Caco-2 (cell line): ENCODE data around the gene KCNJ8. TPM values are rescaled to one million over a fixed set of nuclear protein-coding genes. Genes with fewer than 3 reads are reported as not detected.

ENCODE experiments used
- BruUV-seq: library from RNA; stranded (reverse); fragments of 400-500 nt; replicated peaks from 2 replicates; lab custom pipeline; 2021; lab: Mats Ljungman, UMichigan
- CTCF ChIA-PET: fragments of 300-600 bp; sonication (Branson Sonifier 250); formaldehyde crosslinking; loops from one replicate; lab custom pipeline; 2022; ENCODE audit warnings: antibody characterized with exemption; lab: Charles Lee
- POLR2A ChIA-PET: fragments of 300-600 bp; sonication (Branson Sonifier 250); formaldehyde crosslinking; loops from one replicate; lab custom pipeline; 2022; ENCODE audit warnings: antibody characterized with exemption; lab: Charles Lee
- DNase-seq, 2 experiments: peaks; one replicate each; pipeline versions ENCODE4 v3.0.0 to v3.0.0-alpha.2; 2020 to 2022
- H3K27me3 ChIP-seq: replicated peaks from 2 replicates; pipeline ENCODE4 v1.6.0; 2011; ENCODE audit warnings: low read length; ENCODE audit not compliant: control insufficient read depth, insufficient read depth
- H3K36me3 ChIP-seq: 2 replicates; pipeline ENCODE4 v1.5.1; 2011; ENCODE audit warnings: low read length; ENCODE audit not compliant: control insufficient read depth, insufficient read depth
- H3K4me1 ChIP-seq: fragments of 250-450 bp; sonication (Bioruptor Pico); 2 replicates; pipeline ENCODE4 v1.5.1; 2020; ENCODE audit warnings: mild to moderate bottlenecking
- H3K4me3 ChIP-seq: 2 replicates; pipeline ENCODE4 v1.5.1; 2011; ENCODE audit warnings: low read depth, mild to moderate bottlenecking, control low read depth, low read length
- H3K9me3 ChIP-seq: fragments of 250-450 bp; sonication (Bioruptor Pico); 2 replicates; pipeline ENCODE4 v1.5.1; 2020; ENCODE audit warnings: mild to moderate bottlenecking, moderate library complexity
- H3K27ac Mint-ChIP-seq: one replicate; pipeline ENCODE4 v1.8.0; 2022; ENCODE audit warnings: mixed read lengths; ENCODE audit not compliant: unreplicated experiment
- H3K27me3 Mint-ChIP-seq: one replicate; pipeline ENCODE4 v1.8.0; 2022; ENCODE audit warnings: mixed read lengths; ENCODE audit not compliant: insufficient read depth, unreplicated experiment
- H3K36me3 Mint-ChIP-seq: one replicate; pipeline ENCODE4 v1.8.0; 2022; ENCODE audit warnings: mild to moderate bottlenecking, mixed read lengths; ENCODE audit not compliant: insufficient read depth, unreplicated experiment
- H3K4me1 Mint-ChIP-seq: one replicate; pipeline ENCODE4 v1.8.0; 2022; ENCODE audit warnings: low read depth, mixed read lengths; ENCODE audit not compliant: unreplicated experiment
- H3K4me3 Mint-ChIP-seq: one replicate; pipeline ENCODE4 v1.8.0; 2022; ENCODE audit warnings: mild to moderate bottlenecking, moderate library complexity, mixed read lengths; ENCODE audit not compliant: unreplicated experiment
- H3K9me3 Mint-ChIP-seq: one replicate; pipeline ENCODE4 v1.8.0; 2022; ENCODE audit warnings: mixed read lengths; ENCODE audit not compliant: unreplicated experiment
- intact Hi-C: fragments of 100-400 bp; cut with micrococcal nuclease; formaldehyde crosslinking; loops from one replicate; pipeline ENCODE4 v1.10.0; 2022; ENCODE audit not compliant: unreplicated experiment
- total RNA-seq: library from RNA; stranded (reverse); gene quantifications from 2 replicates; pipeline ENCODE4 v1.2.3, GENCODE V29; 2022
- TF ChIP-seq, protein P1 (sequence below), 2 experiments: fragments of 200-600 bp in 1 of 2; IDR thresholded peaks; 1 replicate in 1 of 2; 2 replicates in 1 of 2; pipeline versions ENCODE4 v1.5.1 to v1.8.0; 2011 to 2022; ENCODE audit warnings: antibody characterized with exemption in 1 of 2, control low read depth in 1 of 2, inconsistent platforms in 1 of 2, low read depth in 1 of 2, low read length in 1 of 2, mild to moderate bottlenecking in 1 of 2, moderate library complexity in 1 of 2; ENCODE audit not compliant: insufficient read depth in 1 of 2, severe bottlenecking in 1 of 2, unreplicated experiment in 1 of 2

Gene KCNJ8
- total RNA-seq, 1 experiment from 2014 or later, result 88.7 TPM

DNA sequence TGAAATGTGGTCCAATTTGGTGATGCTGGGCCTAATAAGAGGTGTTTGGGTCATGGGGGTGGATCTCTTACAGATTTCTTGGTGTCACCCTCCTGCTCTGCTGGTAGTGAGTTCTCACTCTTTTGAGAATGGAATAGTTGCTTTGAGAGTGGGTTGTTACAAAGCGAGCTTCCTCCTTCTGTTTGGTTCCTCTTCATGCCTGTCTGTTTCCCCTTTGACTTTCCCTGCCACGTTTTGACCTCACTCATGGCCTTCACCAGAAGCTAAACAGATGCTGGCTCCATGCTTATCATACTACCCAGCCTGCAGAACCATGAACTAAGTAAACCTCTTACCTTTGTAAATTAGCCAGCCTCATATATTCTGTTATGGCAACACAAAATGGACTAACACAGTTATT is 59.1 kb downstream of the KCNJ8 start:
- CTCF ChIA-PET, result no interaction called here
- H3K27me3 ChIP-seq, result no peaks in the 10 kb centered on the region
- Mint-ChIP-seq H3K4me3 (no peak overlapping the region), H3K27ac (no peak overlapping the region), H3K9me3 (peaks cover 7% of the 10 kb centered on the region), H3K36me3 (no peaks in the 10 kb centered on the region), H3K27me3 (no peaks in the 10 kb centered on the region), H3K4me1 (peaks cover 15% of the 10 kb centered on the region)
- intact Hi-C loops, result no loop called here
- no peak overlapping the region for H3K4me3 ChIP-seq
- no peaks in the 10 kb centered on the region for H3K4me1 ChIP-seq
- H3K36me3 ChIP-seq, result no peaks in the 10 kb centered on the region
- no TSS peak for BruUV-seq
- no peaks in the 10 kb centered on the region for H3K9me3 ChIP-seq
- TF ChIP-seq, protein P1, sequence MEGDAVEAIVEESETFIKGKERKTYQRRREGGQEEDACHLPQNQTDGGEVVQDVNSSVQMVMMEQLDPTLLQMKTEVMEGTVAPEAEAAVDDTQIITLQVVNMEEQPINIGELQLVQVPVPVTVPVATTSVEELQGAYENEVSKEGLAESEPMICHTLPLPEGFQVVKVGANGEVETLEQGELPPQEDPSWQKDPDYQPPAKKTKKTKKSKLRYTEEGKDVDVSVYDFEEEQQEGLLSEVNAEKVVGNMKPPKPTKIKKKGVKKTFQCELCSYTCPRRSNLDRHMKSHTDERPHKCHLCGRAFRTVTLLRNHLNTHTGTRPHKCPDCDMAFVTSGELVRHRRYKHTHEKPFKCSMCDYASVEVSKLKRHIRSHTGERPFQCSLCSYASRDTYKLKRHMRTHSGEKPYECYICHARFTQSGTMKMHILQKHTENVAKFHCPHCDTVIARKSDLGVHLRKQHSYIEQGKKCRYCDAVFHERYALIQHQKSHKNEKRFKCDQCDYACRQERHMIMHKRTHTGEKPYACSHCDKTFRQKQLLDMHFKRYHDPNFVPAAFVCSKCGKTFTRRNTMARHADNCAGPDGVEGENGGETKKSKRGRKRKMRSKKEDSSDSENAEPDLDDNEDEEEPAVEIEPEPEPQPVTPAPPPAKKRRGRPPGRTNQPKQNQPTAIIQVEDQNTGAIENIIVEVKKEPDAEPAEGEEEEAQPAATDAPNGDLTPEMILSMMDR (IDR thresholded peaks at IDR 0.05; ENCODE audit: insufficient read depth in 1 of 2, low read depth in 1 of 2, low read length in 1 of 2, severe bottlenecking in 1 of 2, unreplicated experiment in 1 of 2), result no peak
- DNase-seq, result no peak
- POLR2A ChIA-PET, result no interaction called here

Other genes with a start within 250 kb of the KCNJ8 start
- 6.4 and 6.9 TPM in 2 replicates for gene SPX, start 248.4 kb downstream of the KCNJ8 start, total RNA-seq
- 0.66 and 1.3 TPM in 2 replicates for gene GYS2, start 169.9 kb downstream of the KCNJ8 start, total RNA-seq
- 1,752 and 1,948 TPM in 2 replicates for gene LDHB, start 116.9 kb downstream of the KCNJ8 start, total RNA-seq
- gene ABCC9, start 166.7 kb upstream of the KCNJ8 start, total RNA-seq, result 123 and 130 TPM in 2 replicates